Type B pancreatic cell (in vitro differentiated cells): ENCODE data around the gene GLIPR1L2. TPM values are rescaled to one million over a fixed set of nuclear protein-coding genes. Genes with fewer than 3 reads are reported as not detected.

Source experiments
- DNase-seq: peaks from one replicate; pipeline ENCODE4 v3.0.0; 2021; ENCODE audit warnings: mixed read lengths; ENCODE audit not compliant: unreplicated experiment; ENCODE audit errors: extremely low spot score
- H3K27ac Mint-ChIP-seq: 2 replicates; pipeline ENCODE4 v1.8.0; 2021; ENCODE audit warnings: mild to moderate bottlenecking, mixed read lengths
- H3K27me3 Mint-ChIP-seq: 2 replicates; pipeline ENCODE4 v1.8.0; 2021; ENCODE audit warnings: mixed read lengths
- H3K36me3 Mint-ChIP-seq: 2 replicates; pipeline ENCODE4 v1.8.0; 2021; ENCODE audit warnings: mixed read lengths
- H3K4me1 Mint-ChIP-seq: one replicate; pipeline ENCODE4 v1.8.0; 2021; ENCODE audit warnings: mixed read lengths; ENCODE audit not compliant: unreplicated experiment
- H3K4me3 Mint-ChIP-seq: 2 replicates; pipeline ENCODE4 v1.8.0; 2021; ENCODE audit warnings: mild to moderate bottlenecking, mixed read lengths
- H3K9me3 Mint-ChIP-seq: 2 replicates; pipeline ENCODE4 v1.8.0; 2021; ENCODE audit warnings: mixed read lengths
- CTCF ChIP-seq: fragments of 200-600 bp; sonication (generic); conservative IDR thresholded peaks from 2 replicates; pipeline ENCODE4 v1.5.0; 2021; ENCODE audit warnings: antibody characterized with exemption, mild to moderate bottlenecking
- total RNA-seq: library from RNA; stranded (reverse); gene quantifications from 2 replicates; pipeline ENCODE4 v1.2.1, GENCODE V29; 2021; ENCODE audit warnings: low replicate concordance

GLIPR1L2 gene
- total RNA-seq, 1 donor from 2014 or later = 0.77 TPM

DNA sequence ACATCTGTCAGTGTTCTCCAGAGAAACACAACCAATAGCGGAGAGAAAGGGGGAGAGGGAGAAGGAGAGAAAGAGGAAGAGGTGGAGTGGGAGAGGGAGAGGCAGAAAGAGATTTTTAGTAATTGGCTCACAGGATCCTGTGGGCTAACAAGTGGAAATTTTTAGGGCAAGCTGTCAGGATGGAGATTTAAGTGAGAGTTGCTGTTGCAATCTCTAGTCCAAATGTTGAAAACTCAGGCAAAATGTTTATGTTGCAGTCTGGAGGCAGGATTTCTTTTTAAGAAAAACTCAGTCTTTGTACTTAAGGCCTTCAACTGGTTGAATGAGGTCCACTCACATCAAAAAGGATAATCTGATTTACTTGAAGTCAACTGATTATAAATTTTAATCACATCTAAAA lies 12.5 kb upstream of the GLIPR1L2 start:
- H3K4me3 Mint-ChIP-seq = no peak overlapping the region
- H3K4me1 Mint-ChIP-seq = no peaks in the 10 kb centered on the region
- no peak for DNase-seq
- no peaks in the 10 kb centered on the region for H3K9me3 Mint-ChIP-seq
- H3K36me3 Mint-ChIP-seq = peaks cover 1% of the 10 kb centered on the region
- no peak for TF ChIP-seq CTCF
- no peaks in the 10 kb centered on the region for H3K27me3 Mint-ChIP-seq
- H3K27ac Mint-ChIP-seq = no peak overlapping the region

- peak overlapping the region; percentile 19 for H3K27ac Mint-ChIP-seq
- H3K4me1 Mint-ChIP-seq = peaks cover 23% of the 10 kb centered on the region
- H3K27me3 Mint-ChIP-seq = no peaks in the 10 kb centered on the region
Measured at GRCh38 chr12:75389061-75389460, 1.8 kb upstream of the GLIPR1L2 start.

DNA sequence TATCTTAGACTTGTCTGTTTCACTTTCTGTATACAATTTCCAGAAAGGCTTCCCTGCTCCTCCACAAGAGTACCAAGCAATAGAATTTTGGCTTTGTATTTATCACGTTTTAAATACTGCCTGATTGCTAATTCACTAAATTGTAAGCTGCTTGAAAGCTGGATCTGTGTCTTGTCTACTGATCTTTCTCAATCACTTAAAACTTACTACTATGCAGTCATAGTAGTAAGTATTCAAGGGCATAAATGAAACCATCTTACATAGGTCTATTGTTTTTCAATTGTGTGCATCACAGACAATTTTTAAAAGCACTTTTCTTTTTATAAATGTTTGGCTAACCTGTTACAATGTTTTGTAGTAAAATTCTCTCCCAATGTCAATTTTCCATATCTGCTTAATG lies 1.2 kb upstream of the GLIPR1L2 start:
- Mint-ChIP-seq H3K9me3 (no peaks in the 10 kb centered on the region), H3K27ac (no peak overlapping the region), H3K36me3 (peaks cover 3% of the 10 kb centered on the region), H3K4me1 (peaks cover 23% of the 10 kb centered on the region), H3K4me3 (peak overlapping the region; percentile 95), H3K27me3 (no peaks in the 10 kb centered on the region)
- TF ChIP-seq CTCF = no peak
- no peak for DNase-seq

More at GRCh38 chr12:75389061-75389460, 1.8 kb upstream of the GLIPR1L2 start:
- no peak for TF ChIP-seq CTCF
- H3K36me3 Mint-ChIP-seq = peaks cover 3% of the 10 kb centered on the region
- no peak for DNase-seq
- H3K4me3 Mint-ChIP-seq = peak overlapping the region; percentile 55
- H3K9me3 Mint-ChIP-seq = no peaks in the 10 kb centered on the region

GRCh38 chr12:75390156-75390898 lies 562 bp upstream of the GLIPR1L2 start:
- H3K9me3 Mint-ChIP-seq = no peaks in the 10 kb centered on the region
- peaks cover 23% of the 10 kb centered on the region for H3K4me1 Mint-ChIP-seq
- peaks cover 3% of the 10 kb centered on the region for H3K36me3 Mint-ChIP-seq
- peak overlapping the region; percentile 95 for H3K27ac Mint-ChIP-seq
- no peaks in the 10 kb centered on the region for H3K27me3 Mint-ChIP-seq
- H3K4me3 Mint-ChIP-seq = peak overlapping the region; percentile 95
- no peak for TF ChIP-seq CTCF
- DNase-seq = no peak

DNA sequence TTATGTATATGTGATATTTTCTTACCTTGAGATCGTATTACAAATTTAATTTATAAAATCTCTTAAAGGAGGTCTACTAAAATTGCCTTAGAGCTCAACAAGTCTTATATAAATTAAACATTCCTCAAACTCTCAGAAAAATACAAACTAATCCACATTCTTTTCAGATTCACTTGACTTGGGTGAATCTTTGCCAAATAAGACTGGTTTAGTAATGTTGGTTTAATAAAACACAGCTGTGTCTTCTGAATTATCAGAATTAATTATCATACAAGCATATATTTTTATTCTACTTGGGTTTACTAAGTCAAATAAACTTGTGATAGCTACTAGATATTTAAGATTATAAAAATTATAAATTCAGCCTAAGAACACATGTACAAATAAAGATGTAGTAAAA lies 13.3 kb downstream of the GLIPR1L2 start:
- no peak for TF ChIP-seq CTCF
- H3K4me1 Mint-ChIP-seq = no peaks in the 10 kb centered on the region
- H3K9me3 Mint-ChIP-seq = no peaks in the 10 kb centered on the region
- no peaks in the 10 kb centered on the region for H3K36me3 Mint-ChIP-seq
- H3K4me3 Mint-ChIP-seq = no peak overlapping the region
- H3K27ac Mint-ChIP-seq = no peak overlapping the region
- no peaks in the 10 kb centered on the region for H3K27me3 Mint-ChIP-seq
- DNase-seq = no peak
